Measurements from ENCODE around the gene JOSD1. TPM values are rescaled to one million over a fixed set of nuclear protein-coding genes. Genes with fewer than 3 reads are reported as not detected.

Gene JOSD1
- total and polyA plus RNA-seq, 3 donors from 2014 or later: 40.9 to 91.0 (median 70.3) TPM

DNA sequence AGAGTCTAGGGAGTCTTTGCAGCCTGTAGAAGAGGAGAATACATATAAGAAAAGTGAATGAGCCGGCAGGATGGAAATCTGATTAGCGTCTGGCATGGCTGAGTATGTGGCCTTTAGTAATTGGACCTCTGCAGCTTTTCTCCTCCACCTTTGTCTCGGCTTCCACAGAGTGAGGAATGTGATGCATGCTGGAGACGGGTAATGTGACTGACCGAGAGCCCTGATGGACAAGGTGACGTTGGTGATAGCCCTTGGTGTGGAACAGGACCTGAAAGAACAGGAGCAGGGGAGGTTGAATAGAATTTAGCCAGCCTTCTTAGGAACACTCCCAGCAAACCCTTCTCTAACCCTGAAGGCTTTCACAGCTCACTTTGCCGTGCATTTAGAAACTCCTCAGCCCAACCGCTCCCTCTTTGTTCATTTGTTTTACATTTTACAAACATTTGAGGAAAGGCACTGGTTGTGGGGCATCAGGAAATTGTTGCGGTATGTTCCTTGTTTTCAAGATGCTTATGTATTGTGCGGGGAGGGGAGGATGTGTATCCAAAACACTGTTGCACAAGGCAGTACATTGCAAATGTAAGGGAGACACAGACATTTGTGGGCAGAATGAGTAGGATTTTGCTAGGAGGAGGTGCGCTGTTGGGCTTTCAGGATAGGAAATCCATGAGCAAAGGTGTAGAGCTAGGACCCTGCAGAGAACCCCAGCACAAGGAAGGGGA lies 11.9 kb upstream of the JOSD1 start:
- 81 to 84% methylated on average over 11 of the region's 11 CpGs for WGBS, 2 donors
- H3K27me3 ChIP-seq: no peaks in the 10 kb centered on the region
- H3K4me3 ChIP-seq: no peak overlapping the region
- TF ChIP-seq, protein P1, sequence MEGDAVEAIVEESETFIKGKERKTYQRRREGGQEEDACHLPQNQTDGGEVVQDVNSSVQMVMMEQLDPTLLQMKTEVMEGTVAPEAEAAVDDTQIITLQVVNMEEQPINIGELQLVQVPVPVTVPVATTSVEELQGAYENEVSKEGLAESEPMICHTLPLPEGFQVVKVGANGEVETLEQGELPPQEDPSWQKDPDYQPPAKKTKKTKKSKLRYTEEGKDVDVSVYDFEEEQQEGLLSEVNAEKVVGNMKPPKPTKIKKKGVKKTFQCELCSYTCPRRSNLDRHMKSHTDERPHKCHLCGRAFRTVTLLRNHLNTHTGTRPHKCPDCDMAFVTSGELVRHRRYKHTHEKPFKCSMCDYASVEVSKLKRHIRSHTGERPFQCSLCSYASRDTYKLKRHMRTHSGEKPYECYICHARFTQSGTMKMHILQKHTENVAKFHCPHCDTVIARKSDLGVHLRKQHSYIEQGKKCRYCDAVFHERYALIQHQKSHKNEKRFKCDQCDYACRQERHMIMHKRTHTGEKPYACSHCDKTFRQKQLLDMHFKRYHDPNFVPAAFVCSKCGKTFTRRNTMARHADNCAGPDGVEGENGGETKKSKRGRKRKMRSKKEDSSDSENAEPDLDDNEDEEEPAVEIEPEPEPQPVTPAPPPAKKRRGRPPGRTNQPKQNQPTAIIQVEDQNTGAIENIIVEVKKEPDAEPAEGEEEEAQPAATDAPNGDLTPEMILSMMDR (IDR thresholded peaks at IDR 0.05): no peak
- TF ChIP-seq POLR2A (IDR thresholded peaks at IDR 0.05): no peak
- intact Hi-C loops (cut with DNase I; ENCODE audit: low total_unique reads): no loop called here
- H3K9me3 ChIP-seq: no peaks in the 10 kb centered on the region
- no peak overlapping the region for H3K27ac ChIP-seq
- peaks cover 36% of the 10 kb centered on the region for H3K4me1 ChIP-seq
- H3K36me3 ChIP-seq (ENCODE audit: low read depth, missing control alignments): no peaks in the 10 kb centered on the region
- DNase-seq: no peak

DNA sequence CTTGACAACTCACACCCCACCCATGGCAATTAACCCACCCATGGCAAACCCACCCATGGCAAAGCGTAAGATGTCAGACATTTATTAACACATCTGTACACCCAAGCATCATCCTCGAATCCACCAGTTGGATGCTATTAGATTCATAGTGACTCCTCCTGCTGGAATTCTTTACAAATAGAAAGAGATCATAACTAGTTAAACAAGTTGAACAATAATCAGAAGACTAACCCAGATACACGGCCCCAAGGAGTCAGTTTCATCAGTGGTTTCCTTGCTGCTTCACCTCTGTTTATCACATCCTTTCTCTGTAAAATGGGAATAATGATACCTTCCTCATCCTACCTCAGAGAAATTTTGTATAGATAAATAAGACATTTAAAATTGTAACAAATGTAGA lies 10.1 kb upstream of the JOSD1 start:
- Histone ChIP-seq H3K36me3 (ENCODE audit: low read depth, missing control alignments) (no peaks in the 10 kb centered on the region), H3K4me1 (peaks cover 30% of the 10 kb centered on the region)

DNA sequence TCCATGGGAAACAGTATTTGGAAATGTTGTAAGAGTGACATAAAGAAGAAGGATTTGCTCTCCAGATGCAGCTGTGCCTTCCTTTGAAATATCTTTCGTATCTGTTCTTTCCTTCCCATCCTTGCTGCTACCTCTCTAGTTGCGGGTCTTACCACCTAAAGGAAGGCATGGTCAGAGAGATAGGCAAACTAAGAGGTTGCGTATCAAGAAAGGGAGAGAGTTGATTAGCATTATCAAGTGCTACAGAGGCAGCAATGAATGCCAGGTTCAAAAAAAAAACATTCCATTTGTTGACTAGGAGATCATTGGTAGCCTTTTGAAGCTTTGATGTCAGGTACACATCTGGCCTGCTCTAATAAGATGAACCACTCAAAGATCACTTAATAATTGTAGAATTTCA lies 9.6 kb upstream of the JOSD1 start:
- intact Hi-C loops (cut with DNase I; ENCODE audit: low total_unique reads): no loop called here
- peaks cover 25% of the 10 kb centered on the region for H3K4me1 ChIP-seq
- 87 to 92% methylated on average over 3 of the region's 3 CpGs for WGBS, 2 donors

More for the DNA sequence above, 10.1 kb upstream of the JOSD1 start:
- TF ChIP-seq POLR2A (IDR thresholded peaks at IDR 0.05): no peak
- TF ChIP-seq, protein P1 (IDR thresholded peaks at IDR 0.05): no peak
- Histone ChIP-seq H3K4me3 (no peak overlapping the region), H3K27ac (no peak overlapping the region), H3K27me3 (no peaks in the 10 kb centered on the region), H3K9me3 (no peaks in the 10 kb centered on the region)
- 83 to 90% methylated on average over 3 of the region's 3 CpGs for WGBS, 2 donors
- DNase-seq: no peak
- intact Hi-C loops (cut with DNase I; ENCODE audit: low total_unique reads): no loop called here

DNA sequence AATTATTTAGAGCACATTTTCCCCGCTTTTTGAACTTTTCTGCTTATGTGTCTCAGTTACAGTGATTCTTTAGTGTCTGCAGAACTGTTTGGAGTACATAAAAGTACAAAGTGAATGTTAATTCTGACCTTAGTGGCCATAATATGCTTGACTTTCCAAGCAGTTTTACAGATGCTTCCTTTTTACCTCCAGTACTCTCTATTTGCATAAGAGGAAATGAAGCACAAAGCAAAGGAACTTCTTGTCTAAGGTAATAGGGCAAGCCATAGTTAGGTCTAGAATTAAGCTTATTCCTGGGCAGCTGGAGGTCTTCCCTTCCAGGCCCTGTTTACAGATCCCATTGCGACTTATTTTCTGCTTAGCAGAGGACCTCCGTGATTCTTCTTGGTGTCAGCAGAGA lies 8.6 kb upstream of the JOSD1 start:
- Histone ChIP-seq H3K4me1 (peaks cover 21% of the 10 kb centered on the region), H3K4me3 (no peak overlapping the region), H3K27ac (no peak overlapping the region), H3K27me3 (no peaks in the 10 kb centered on the region), H3K36me3 (ENCODE audit: low read depth, missing control alignments) (no peaks in the 10 kb centered on the region), H3K9me3 (no peaks in the 10 kb centered on the region)
- intact Hi-C loops (cut with DNase I; ENCODE audit: low total_unique reads): loop anchor here (10.0 kb wide), 1 partner anchor 45 kb away; the partner anchor contains the start of gene SUN2
- 83 to 87% methylated on average over 3 of the region's 3 CpGs for WGBS, 2 donors
- DNase-seq: no peak
- TF ChIP-seq POLR2A (IDR thresholded peaks at IDR 0.05): no peak
- TF ChIP-seq, protein P1 (IDR thresholded peaks at IDR 0.05): no peak

More for the DNA sequence above, 9.6 kb upstream of the JOSD1 start:
- Histone ChIP-seq H3K27ac (no peak overlapping the region), H3K9me3 (no peaks in the 10 kb centered on the region), H3K4me3 (no peak overlapping the region), H3K27me3 (no peaks in the 10 kb centered on the region), H3K36me3 (ENCODE audit: low read depth, missing control alignments) (no peaks in the 10 kb centered on the region)
- TF ChIP-seq, protein P1 (IDR thresholded peaks at IDR 0.05): no peak
- no peak for TF ChIP-seq POLR2A (IDR thresholded peaks at IDR 0.05)
- DNase-seq: no peak

DNA sequence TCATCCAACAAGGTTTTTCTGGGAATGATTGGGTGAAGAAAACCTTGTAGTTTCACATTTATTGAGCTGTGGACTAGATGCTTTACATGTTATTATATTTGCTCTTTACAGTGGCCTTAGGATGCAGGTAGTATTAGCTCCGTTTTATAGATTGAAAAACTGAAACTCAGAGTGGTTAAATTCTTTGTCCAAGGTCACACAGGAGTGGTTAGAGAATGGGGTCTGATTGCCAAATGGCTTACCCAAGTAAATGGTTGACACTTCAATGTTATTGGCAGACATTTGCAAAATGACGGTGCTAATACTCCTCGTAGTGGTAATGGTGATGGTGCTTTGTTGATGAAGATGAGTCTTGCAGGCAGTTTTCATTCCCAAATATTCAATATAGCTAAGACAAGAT lies 7.2 kb upstream of the JOSD1 start:
- Histone ChIP-seq H3K4me1 (peaks cover 19% of the 10 kb centered on the region), H3K36me3 (ENCODE audit: low read depth, missing control alignments) (no peaks in the 10 kb centered on the region), H3K4me3 (no peak overlapping the region), H3K27me3 (no peaks in the 10 kb centered on the region), H3K27ac (no peak overlapping the region), H3K9me3 (no peaks in the 10 kb centered on the region)
- TF ChIP-seq, protein P1 (IDR thresholded peaks at IDR 0.05): no peak
- TF ChIP-seq POLR2A (IDR thresholded peaks at IDR 0.05): no peak
- 77 to 81% methylated on average over 3 of the region's 3 CpGs for WGBS, 2 donors
- DNase-seq: no peak
- intact Hi-C loops (cut with DNase I; ENCODE audit: low total_unique reads): loop anchor here (10.0 kb wide), 1 partner anchor 47 kb away; the partner anchor contains the start of gene SUN2

Measured in testis (tissue), 3 donors.